K562 (cell line): ENCODE results near the gene ITGA2B. TPM values are rescaled to one million over a fixed set of nuclear protein-coding genes. Genes with fewer than 3 reads are reported as not detected.
A peak's percentile ranks its signal among the peaks of the same experiment; 100 is the strongest.

ENCODE experiments used
- CBFA2T2 ChIP-seq: fragments of 450-650 bp; conservative IDR thresholded peaks from 2 replicates; pipeline ENCODE4 v1.6.1; 2017; ENCODE audit warnings: mild to moderate bottlenecking
- CHD2 ChIP-seq: IDR thresholded peaks from 2 replicates; pipeline ENCODE4 v1.6.1; 2011; ENCODE audit warnings: low read depth, low read length
- CTBP1 ChIP-seq: fragments of 450-650 bp; IDR thresholded peaks from 2 replicates; pipeline ENCODE4 v1.6.1; 2016; ENCODE audit warnings: borderline replicate concordance
- KLF1 ChIP-seq: fragments of 450-650 bp; IDR thresholded peaks from 2 replicates; pipeline ENCODE4 v1.6.1; 2016; ENCODE audit warnings: missing genetic modification characterization, missing compliant biosample characterization
- L3MBTL2 ChIP-seq: fragments of 450-650 bp; IDR thresholded peaks from 2 replicates; pipeline ENCODE4 v1.6.1; 2016; ENCODE audit warnings: mild to moderate bottlenecking, moderate library complexity
- MBD2 ChIP-seq: sonication (generic); IDR thresholded peaks from 2 replicates; pipeline ENCODE4 v1.6.1; 2016; ENCODE audit warnings: low read depth, borderline replicate concordance
- MEF2A ChIP-seq: IDR thresholded peaks from 2 replicates; pipeline ENCODE4 v1.6.1; 2011; ENCODE audit warnings: low read depth, mild to moderate bottlenecking, low read length, moderate library complexity; ENCODE audit not compliant: control insufficient read depth
- MEIS2 ChIP-seq: fragments of 450-650 bp; IDR thresholded peaks from 2 replicates; pipeline ENCODE4 v1.6.1; 2014; ENCODE audit warnings: mild to moderate bottlenecking; ENCODE audit not compliant: partially characterized antibody
- PHF8 ChIP-seq: fragments of 200-600 bp; sonication (generic); IDR thresholded peaks from 2 replicates; pipeline ENCODE4 v1.6.1; 2012; ENCODE audit warnings: mixed run types, mild to moderate bottlenecking, inconsistent platforms, low read length, moderate library complexity, borderline replicate concordance
- PURB ChIP-seq: sonication (generic); formaldehyde crosslinking; IDR thresholded peaks from 2 replicates; pipeline ENCODE4 v1.9.0; 2021; ENCODE audit warnings: low read depth, mild to moderate bottlenecking, missing genetic modification reagents
- SP1 ChIP-seq: sonication (generic); formaldehyde crosslinking; IDR thresholded peaks from 2 replicates; pipeline ENCODE4 v1.8.1; 2022; ENCODE audit warnings: mild to moderate bottlenecking, missing genetic modification reagents
- YY1 ChIP-seq, 3 experiments: IDR thresholded peaks; 2 replicates each; pipeline ENCODE4 v1.6.1; 2011; ENCODE audit warnings: low read length in 2 of 3, mild to moderate bottlenecking in 2 of 3, moderate library complexity in 2 of 3, borderline replicate concordance in 1 of 3, control low read depth in 1 of 3, low read depth in 1 of 3; ENCODE audit not compliant: insufficient read depth in 3 of 3, insufficient replicate concordance in 2 of 3, control insufficient read depth in 1 of 3, insufficient read length in 1 of 3; ENCODE audit errors: extremely low read depth in 1 of 3
- ZEB2 ChIP-seq: fragments of 450-650 bp; IDR thresholded peaks from 2 replicates; pipeline ENCODE4 v1.6.1; 2016
- ZFP36 ChIP-seq: fragments of 150-350 bp; IDR thresholded peaks from 2 replicates; pipeline ENCODE4 v1.6.1; 2018; ENCODE audit warnings: low read length, low read depth; ENCODE audit not compliant: partially characterized antibody
- ZNF778 ChIP-seq: fragments of 450-650 bp; formaldehyde crosslinking; IDR thresholded peaks from 2 replicates; pipeline ENCODE4 v1.4.0; 2020; ENCODE audit warnings: mild to moderate bottlenecking, moderate library complexity
- polyA plus RNA-seq, 8 experiments: library from polyadenylated mRNA; depleted of rRNA in 4 of 8; stranded (reverse) in 5 of 8; unstranded in 3 of 8; fragments of >200 nt; fragmentation: Nextera tagmentation in 2 of 8; fragmentation: Illumina TruSeq in 1 of 8; extraction: Ambion mirVana in 2 of 8; extraction: Trizol in 1 of 8; gene quantifications; 2 replicates each; pipeline versions ENCODE4 v1.2.1 to v1.2.3, GENCODE V29; 2011 to 2014; ENCODE audit warnings: inconsistent platforms in 1 of 8, missing spikeins in 1 of 8
- total RNA-seq, 7 experiments: library from RNA; depleted of rRNA in 6 of 7; stranded (reverse); fragments of >200 nt in 6 of 7; fragmentation: Illumina TruSeq in 2 of 7; extraction: Trizol in 2 of 7; gene quantifications; 2 replicates each; pipeline versions ENCODE4 v1.2.1 to v1.2.3, GENCODE V29; 2011 to 2021; ENCODE audit warnings: low replicate concordance in 1 of 7
- TF ChIP-seq, protein P1 (sequence below): IDR thresholded peaks from 2 replicates; pipeline ENCODE4 v1.6.1; 2014; ENCODE audit warnings: antibody characterized with exemption
- TF ChIP-seq, protein P2 (sequence below): fragments of 450-650 bp; conservative IDR thresholded peaks from 2 replicates; pipeline ENCODE4 v1.6.1; 2016; ENCODE audit warnings: missing genetic modification characterization, low read depth, mild to moderate bottlenecking, missing compliant biosample characterization, moderate library complexity
- TF ChIP-seq, protein P3 (sequence below), 2 experiments: fragments of 150-350 bp in 1 of 2; IDR thresholded peaks; 2 replicates each; pipeline ENCODE4 v1.6.1; 2012 to 2016; ENCODE audit warnings: low read depth in 2 of 2, low read length in 2 of 2, mild to moderate bottlenecking in 1 of 2, moderate library complexity in 1 of 2
- TF ChIP-seq, protein P4 (sequence below), 2 experiments: IDR thresholded peaks; 2 replicates each; pipeline ENCODE4 v1.6.1; 2012; ENCODE audit warnings: improper control_type of control experiment in 2 of 2, low read depth in 2 of 2, low read length in 2 of 2, borderline replicate concordance in 1 of 2

The ITGA2B gene
- total and polyA plus RNA-seq, 9 of the 15 experiments (the other 6 are each of a cell fraction or from before 2014, with no cell fraction given): 1.1 to 26.4 (median 5.6) TPM

DNA sequence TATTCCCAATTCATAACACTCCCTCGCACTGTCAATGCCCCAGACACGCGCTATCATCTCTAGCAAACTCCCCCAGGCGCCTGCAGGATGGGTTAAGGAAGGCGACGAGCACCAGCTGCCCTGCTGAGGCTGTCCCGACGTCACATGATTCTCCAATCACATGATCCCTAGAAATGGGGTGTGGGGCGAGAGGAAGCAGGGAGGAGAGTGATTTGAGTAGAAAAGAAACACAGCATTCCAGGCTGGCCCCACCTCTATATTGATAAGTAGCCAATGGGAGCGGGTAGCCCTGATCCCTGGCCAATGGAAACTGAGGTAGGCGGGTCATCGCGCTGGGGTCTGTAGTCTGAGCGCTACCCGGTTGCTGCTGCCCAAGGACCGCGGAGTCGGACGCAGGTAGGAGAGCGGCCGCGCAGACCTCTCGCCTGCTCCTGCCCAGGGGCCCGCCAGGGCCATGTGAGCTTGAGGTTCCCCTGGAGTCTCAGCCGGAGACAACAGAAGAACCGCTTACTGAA lies 44.5 kb downstream of the ITGA2B start, which contains the start of gene GRN (continued):
- TF ChIP-seq, protein P1, sequence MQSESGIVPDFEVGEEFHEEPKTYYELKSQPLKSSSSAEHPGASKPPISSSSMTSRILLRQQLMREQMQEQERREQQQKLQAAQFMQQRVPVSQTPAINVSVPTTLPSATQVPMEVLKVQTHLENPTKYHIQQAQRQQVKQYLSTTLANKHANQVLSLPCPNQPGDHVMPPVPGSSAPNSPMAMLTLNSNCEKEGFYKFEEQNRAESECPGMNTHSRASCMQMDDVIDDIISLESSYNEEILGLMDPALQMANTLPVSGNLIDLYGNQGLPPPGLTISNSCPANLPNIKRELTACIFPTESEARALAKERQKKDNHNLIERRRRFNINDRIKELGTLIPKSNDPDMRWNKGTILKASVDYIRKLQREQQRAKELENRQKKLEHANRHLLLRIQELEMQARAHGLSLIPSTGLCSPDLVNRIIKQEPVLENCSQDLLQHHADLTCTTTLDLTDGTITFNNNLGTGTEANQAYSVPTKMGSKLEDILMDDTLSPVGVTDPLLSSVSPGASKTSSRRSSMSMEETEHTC: peak; percentile 67; the same call in 1 of the 2 replicates
- peak in 1 of 3 experiments; percentile 20 for TF ChIP-seq YY1 (IDR thresholded peaks at IDR 0.05; ENCODE audit: borderline replicate concordance in 1 of 3, control insufficient read depth in 1 of 3, extremely low read depth in 1 of 3, insufficient read depth in 3 of 3, insufficient read length in 1 of 3, insufficient replicate concordance in 2 of 3, low read depth in 1 of 3, low read length in 2 of 3)
- TF ChIP-seq, protein P2, sequence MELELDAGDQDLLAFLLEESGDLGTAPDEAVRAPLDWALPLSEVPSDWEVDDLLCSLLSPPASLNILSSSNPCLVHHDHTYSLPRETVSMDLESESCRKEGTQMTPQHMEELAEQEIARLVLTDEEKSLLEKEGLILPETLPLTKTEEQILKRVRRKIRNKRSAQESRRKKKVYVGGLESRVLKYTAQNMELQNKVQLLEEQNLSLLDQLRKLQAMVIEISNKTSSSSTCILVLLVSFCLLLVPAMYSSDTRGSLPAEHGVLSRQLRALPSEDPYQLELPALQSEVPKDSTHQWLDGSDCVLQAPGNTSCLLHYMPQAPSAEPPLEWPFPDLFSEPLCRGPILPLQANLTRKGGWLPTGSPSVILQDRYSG (tag): no peak
- TF ChIP-seq ZEB2: peak; percentile 35; the same call in 1 of the 2 replicates
- TF ChIP-seq PURB: no peak
- no peak for TF ChIP-seq KLF1 (tag)
- TF ChIP-seq CHD2: peak; percentile 71; the same call in 1 of the 2 replicates
- TF ChIP-seq ZFP36: peak; percentile 65
- TF ChIP-seq ZNF778: no peak
- no peak for TF ChIP-seq MEF2A
- peak; percentile 74; the same call in 1 of the 2 replicates for TF ChIP-seq MBD2
- TF ChIP-seq MEIS2: no peak
- TF ChIP-seq CBFA2T2: peak; percentile 92
- peak; percentile 78; the same call in 1 of the 2 replicates for TF ChIP-seq PHF8
- TF ChIP-seq L3MBTL2: peak; percentile 94
- TF ChIP-seq SP1 (CRISPR knock-in tag): peak; percentile 82
- TF ChIP-seq, protein P3, sequence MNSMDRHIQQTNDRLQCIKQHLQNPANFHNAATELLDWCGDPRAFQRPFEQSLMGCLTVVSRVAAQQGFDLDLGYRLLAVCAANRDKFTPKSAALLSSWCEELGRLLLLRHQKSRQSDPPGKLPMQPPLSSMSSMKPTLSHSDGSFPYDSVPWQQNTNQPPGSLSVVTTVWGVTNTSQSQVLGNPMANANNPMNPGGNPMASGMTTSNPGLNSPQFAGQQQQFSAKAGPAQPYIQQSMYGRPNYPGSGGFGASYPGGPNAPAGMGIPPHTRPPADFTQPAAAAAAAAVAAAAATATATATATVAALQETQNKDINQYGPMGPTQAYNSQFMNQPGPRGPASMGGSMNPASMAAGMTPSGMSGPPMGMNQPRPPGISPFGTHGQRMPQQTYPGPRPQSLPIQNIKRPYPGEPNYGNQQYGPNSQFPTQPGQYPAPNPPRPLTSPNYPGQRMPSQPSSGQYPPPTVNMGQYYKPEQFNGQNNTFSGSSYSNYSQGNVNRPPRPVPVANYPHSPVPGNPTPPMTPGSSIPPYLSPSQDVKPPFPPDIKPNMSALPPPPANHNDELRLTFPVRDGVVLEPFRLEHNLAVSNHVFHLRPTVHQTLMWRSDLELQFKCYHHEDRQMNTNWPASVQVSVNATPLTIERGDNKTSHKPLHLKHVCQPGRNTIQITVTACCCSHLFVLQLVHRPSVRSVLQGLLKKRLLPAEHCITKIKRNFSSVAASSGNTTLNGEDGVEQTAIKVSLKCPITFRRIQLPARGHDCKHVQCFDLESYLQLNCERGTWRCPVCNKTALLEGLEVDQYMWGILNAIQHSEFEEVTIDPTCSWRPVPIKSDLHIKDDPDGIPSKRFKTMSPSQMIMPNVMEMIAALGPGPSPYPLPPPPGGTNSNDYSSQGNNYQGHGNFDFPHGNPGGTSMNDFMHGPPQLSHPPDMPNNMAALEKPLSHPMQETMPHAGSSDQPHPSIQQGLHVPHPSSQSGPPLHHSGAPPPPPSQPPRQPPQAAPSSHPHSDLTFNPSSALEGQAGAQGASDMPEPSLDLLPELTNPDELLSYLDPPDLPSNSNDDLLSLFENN (IDR thresholded peaks at IDR 0.05; ENCODE audit: low read depth in 2 of 2, low read length in 2 of 2): no peak
- peak; percentile 33; the same call in 1 of the 2 replicates for TF ChIP-seq CTBP1
- TF ChIP-seq, protein P4, sequence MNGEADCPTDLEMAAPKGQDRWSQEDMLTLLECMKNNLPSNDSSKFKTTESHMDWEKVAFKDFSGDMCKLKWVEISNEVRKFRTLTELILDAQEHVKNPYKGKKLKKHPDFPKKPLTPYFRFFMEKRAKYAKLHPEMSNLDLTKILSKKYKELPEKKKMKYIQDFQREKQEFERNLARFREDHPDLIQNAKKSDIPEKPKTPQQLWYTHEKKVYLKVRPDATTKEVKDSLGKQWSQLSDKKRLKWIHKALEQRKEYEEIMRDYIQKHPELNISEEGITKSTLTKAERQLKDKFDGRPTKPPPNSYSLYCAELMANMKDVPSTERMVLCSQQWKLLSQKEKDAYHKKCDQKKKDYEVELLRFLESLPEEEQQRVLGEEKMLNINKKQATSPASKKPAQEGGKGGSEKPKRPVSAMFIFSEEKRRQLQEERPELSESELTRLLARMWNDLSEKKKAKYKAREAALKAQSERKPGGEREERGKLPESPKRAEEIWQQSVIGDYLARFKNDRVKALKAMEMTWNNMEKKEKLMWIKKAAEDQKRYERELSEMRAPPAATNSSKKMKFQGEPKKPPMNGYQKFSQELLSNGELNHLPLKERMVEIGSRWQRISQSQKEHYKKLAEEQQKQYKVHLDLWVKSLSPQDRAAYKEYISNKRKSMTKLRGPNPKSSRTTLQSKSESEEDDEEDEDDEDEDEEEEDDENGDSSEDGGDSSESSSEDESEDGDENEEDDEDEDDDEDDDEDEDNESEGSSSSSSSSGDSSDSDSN (IDR thresholded peaks at IDR 0.05; ENCODE audit: borderline replicate concordance in 1 of 2, low read depth in 2 of 2, low read length in 2 of 2): 0 out of 4 replicates have a peak, but pooled peaks of 1 of the 2 experiments have one; percentile 18
